Posterior cingulate gyrus (tissue), 11 donors: ENCODE data around the gene CMPK1.
A peak's percentile ranks its signal among the peaks of the same experiment; 100 is the strongest.

Experiments
- DNase-seq, 10 donors: peaks; one replicate each; pipeline versions ENCODE4 v3.0.0 to v3.0.0-alpha.2; 2020 to 2021; ENCODE audit warnings: mixed read lengths in 3 of 10
- intact Hi-C: fragments of 100-400 bp; cut with DNase I; formaldehyde crosslinking; loops from one replicate; pipeline ENCODE4 v1.15.1; 2023

The CMPK1 gene

GRCh38 chr1:47417170-47418044, 83.8 kb downstream of the CMPK1 start:
- intact Hi-C loops: no loop called here
- DNase-seq: peak in 1 of 10 donors; percentile 49

GRCh38 chr1:47418122-47418521, 84.5 kb downstream of the CMPK1 start:
- intact Hi-C loops: no loop called here
- peak in 1 of 10 donors; percentile 1 for DNase-seq

GRCh38 chr1:47418681-47419325, 85.2 kb downstream of the CMPK1 start:
- DNase-seq: peak in 1 of 10 donors; percentile 13
- intact Hi-C loops: no loop called here

- DNase-seq: no peak
- intact Hi-C loops: no loop called here
These were observed 87.0 kb downstream of the CMPK1 start for GRCh38 chr1:47420547-47420946.

GRCh38 chr1:47423872-47424271, 90.3 kb downstream of the CMPK1 start:
- intact Hi-C loops: loop anchor here (2.0 kb wide), 1 partner anchor 231 kb away; no protein-coding TSS in a partner anchor
- DNase-seq: no peak

GRCh38 chr1:47424336-47424982, 90.9 kb downstream of the CMPK1 start:
- intact Hi-C loops: loop anchor here (2.0 kb wide), 1 partner anchor 232 kb away; no protein-coding TSS in a partner anchor
- peak in 2 of 10 donors; percentile 22 to 39 for DNase-seq
